Prostate gland (tissue), 2 donors: Measurements from ENCODE around the gene SPAG4. TPM values are rescaled to one million over a fixed set of nuclear protein-coding genes. Genes with fewer than 3 reads are reported as not detected.

Source experiments
- DNase-seq: peaks from one replicate; pipeline ENCODE4 v3.0.0-alpha.2; 2019; ENCODE audit warnings: low spot score
- H3K27ac ChIP-seq, 2 donors: fragments of 200-600 bp; sonication (generic); 2 replicates each; pipeline ENCODE4 v1.5.1; 2017 to 2019
- H3K27me3 ChIP-seq: fragments of 200-600 bp; sonication (generic); replicated peaks from 2 replicates; pipeline ENCODE4 v1.5.1; 2019; ENCODE audit not compliant: insufficient read depth
- H3K36me3 ChIP-seq, 2 donors: fragments of 200-600 bp; sonication (generic); 1 replicate in 1 of 2; 2 replicates in 1 of 2; pipeline versions ENCODE4 v1.5.1 to v1.8.1; 2017 to 2019
- H3K4me1 ChIP-seq: fragments of 200-600 bp; sonication (generic); replicated peaks from 2 replicates; pipeline ENCODE4 v1.5.1; 2019
- H3K4me3 ChIP-seq, 2 donors: fragments of 200-600 bp; sonication (generic); 2 replicates each; pipeline ENCODE4 v1.5.1; 2017 to 2019
- H3K9me3 ChIP-seq: fragments of 200-600 bp; sonication (generic); 2 replicates; pipeline ENCODE4 v1.5.1; 2017
- CTCF ChIP-seq, 4 experiments: fragments of 200-600 bp in 2 of 4; fragments of 450-650 bp in 2 of 4; sonication (generic) in 2 of 4; IDR thresholded peaks; 1 replicate in 3 of 4; 2 replicates in 1 of 4; pipeline ENCODE4 v1.5.1; 2016 to 2019; ENCODE audit warnings: antibody characterized with exemption in 4 of 4, mild to moderate bottlenecking in 2 of 4, moderate library complexity in 2 of 4
- POLR2A ChIP-seq: fragments of 450-650 bp; IDR thresholded peaks from one replicate; pipeline ENCODE4 v1.6.1; 2016; ENCODE audit warnings: antibody characterized with exemption, mild to moderate bottlenecking
- POLR2AphosphoS5 ChIP-seq: sonication (generic); formaldehyde crosslinking; IDR thresholded peaks from one replicate; pipeline ENCODE4 v1.6.1; 2017; ENCODE audit warnings: antibody characterized with exemption
- WGBS: methylation state at CpG from one replicate; pipeline ENCODE4 v1.1.5; 2018; 5-methylcytosine and 5-hydroxymethylcytosine counted together
- intact Hi-C: fragments of 100-400 bp; cut with DNase I; formaldehyde crosslinking; loops from one replicate; pipeline ENCODE4 v1.14.2; 2022
- total RNA-seq, 2 donors: library from RNA; depleted of rRNA; stranded (reverse); fragments of >200 nt; gene quantifications; one replicate each; pipeline ENCODE4 v1.1.0, GENCODE V29; 2016

The SPAG4 gene
- total RNA-seq, 2 donors from 2014 or later = 0.91 to 10.4 TPM

DNA sequence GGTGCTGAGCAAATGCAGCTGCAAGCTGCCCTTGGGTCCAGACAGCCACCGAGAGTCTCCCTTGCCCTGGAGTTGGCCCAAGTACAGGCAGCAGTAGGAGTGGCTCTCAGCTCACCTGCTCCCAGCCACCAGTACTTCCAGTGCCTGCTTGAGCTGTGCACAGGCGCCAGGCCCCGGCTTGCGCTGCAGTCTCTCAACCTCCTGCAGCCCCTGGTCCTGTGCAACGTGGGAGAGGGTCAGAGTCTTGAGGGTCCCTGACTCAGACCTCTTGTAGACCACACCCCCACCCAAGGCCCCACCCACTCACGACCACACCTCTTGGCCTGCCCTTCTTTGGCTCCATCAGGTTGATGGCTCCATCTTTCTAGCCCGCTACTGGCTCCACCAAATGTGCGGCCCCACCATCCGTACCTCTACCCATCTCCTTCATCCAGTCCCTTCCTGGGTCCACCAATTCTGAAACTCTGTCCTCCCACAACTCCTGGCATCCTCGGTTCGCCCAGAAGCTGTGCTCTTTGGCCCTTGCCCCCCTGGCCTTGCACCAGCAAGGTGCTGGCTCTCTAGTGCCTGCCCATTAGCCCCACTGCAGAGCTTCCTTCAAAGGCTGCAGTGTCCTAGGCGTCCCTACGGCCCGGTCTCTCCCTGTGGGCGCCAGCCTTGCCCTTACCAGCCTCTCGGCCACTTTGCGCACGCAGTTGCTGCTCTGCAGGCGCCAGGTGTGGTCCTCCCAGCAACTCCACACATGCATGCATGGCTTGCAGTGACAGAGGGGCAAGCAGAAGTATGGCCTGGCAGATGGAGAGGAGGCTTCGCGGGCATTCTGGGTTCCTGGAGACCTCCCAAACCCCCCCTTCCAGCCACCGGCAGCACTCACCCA lies 16.5 kb upstream of the SPAG4 start:
- no peak for DNase-seq
- Histone ChIP-seq H3K36me3 (no peaks in the 10 kb centered on the region), H3K4me1 (no peaks in the 10 kb centered on the region), H3K4me3 (no peak overlapping the region), H3K27ac (no peak overlapping the region), H3K27me3 (no peaks in the 10 kb centered on the region), H3K9me3 (no peaks in the 10 kb centered on the region)
- intact Hi-C loops = no loop called here
- WGBS = 79% methylated on average over 22 of the region's 22 CpGs
- no peak for TF ChIP-seq CTCF (IDR thresholded peaks at IDR 0.05)
- no peak for TF ChIP-seq POLR2AphosphoS5
- no peak for TF ChIP-seq POLR2A

DNA sequence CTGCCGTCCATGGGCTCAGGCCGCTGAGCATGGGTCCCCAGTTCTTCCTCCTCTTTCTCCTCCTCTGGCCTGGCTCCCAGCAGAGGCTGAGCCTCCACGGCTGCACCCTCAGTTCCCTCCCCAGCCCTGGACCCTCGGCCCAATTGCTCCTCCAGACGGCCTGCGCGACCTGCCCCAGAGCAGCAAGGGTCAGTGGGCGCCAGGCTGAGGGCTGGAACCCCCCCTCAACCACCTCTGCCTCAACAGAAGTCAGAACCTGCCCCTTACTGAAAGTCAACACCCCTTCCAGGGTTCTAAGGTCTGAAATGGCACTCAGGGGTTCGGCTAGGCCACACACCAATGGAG lies 15.9 kb upstream of the SPAG4 start:
- H3K4me3 ChIP-seq = no peak overlapping the region
- no peaks in the 10 kb centered on the region for H3K9me3 ChIP-seq
- TF ChIP-seq POLR2A = no peak
- no peak for TF ChIP-seq POLR2AphosphoS5
- TF ChIP-seq CTCF (IDR thresholded peaks at IDR 0.05) = no peak
- 99% methylated on average over 9 of the region's 9 CpGs for WGBS
- DNase-seq = no peak
- intact Hi-C loops = loop anchor here (5.0 kb wide), 2 partner anchors 98 to 288 kb away; partner anchors contain the start of genes NFS1 and ROMO1
- no peaks in the 10 kb centered on the region for H3K27me3 ChIP-seq
- H3K36me3 ChIP-seq = no peaks in the 10 kb centered on the region
- no peak overlapping the region for H3K27ac ChIP-seq
- no peaks in the 10 kb centered on the region for H3K4me1 ChIP-seq

DNA sequence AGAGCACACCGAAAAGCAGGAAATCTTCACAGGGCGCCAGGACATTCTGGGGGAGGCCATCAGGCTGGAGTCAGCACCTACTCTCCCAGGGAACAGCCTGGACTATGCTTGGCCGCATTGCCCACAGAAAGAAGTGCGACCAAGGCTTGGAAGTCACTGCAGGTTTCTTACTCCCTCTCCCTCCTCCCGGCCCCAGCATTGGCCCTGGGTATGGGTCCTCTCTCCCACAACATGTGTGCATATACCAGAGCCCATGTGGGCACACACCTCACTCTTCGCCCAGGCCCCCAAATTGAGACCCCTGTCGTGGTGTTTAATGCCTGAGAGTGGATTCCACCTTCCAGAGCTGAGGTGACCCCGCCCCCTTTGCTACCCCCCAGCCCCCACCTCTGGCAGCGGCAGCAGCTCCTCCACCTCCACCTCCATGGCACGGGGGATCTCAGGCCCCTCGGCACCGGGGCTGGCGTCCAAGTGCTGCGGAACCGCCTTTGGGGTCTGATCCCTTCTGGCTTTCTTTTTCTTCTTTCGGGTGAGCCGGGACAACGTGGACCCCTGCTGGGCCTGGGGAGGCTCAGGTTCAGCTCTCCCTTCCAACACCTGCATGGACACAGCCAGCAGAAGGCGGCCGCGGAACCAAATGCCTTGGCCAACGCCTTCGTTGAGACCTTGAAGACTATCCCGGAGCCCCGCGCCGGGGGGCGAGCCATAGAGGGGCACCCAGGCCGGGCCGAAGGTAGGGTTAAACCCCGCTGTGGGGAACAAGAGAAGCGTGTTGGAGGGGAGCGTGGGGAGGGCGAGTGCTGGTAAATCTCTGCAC lies 15.2 kb upstream of the SPAG4 start:
- WGBS = 26% methylated on average over 34 of the region's 34 CpGs
- intact Hi-C loops = loop anchor here (5.0 kb wide), 2 partner anchors 97 to 287 kb away; partner anchors contain the start of genes NFS1 and ROMO1
- no peak for TF ChIP-seq CTCF (IDR thresholded peaks at IDR 0.05)
- TF ChIP-seq POLR2AphosphoS5 = no peak
- TF ChIP-seq POLR2A = no peak
- Histone ChIP-seq H3K4me3 (peak overlapping the region; percentile 27 to 42), H3K27me3 (no peaks in the 10 kb centered on the region), H3K4me1 (no peaks in the 10 kb centered on the region), H3K36me3 (no peaks in the 10 kb centered on the region), H3K9me3 (no peaks in the 10 kb centered on the region), H3K27ac (no peak overlapping the region)
- no peak for DNase-seq

- peak; percentile 63 for DNase-seq
- TF ChIP-seq POLR2AphosphoS5 = peak; percentile 47
- no peak for TF ChIP-seq POLR2A
- peak in 3 of 4 experiments; percentile 32 to 68 (median 57) for TF ChIP-seq CTCF (IDR thresholded peaks at IDR 0.05)
- intact Hi-C loops = loop anchor here (5.0 kb wide), 2 partner anchors 96 to 286 kb away; partner anchors contain the start of genes NFS1 and ROMO1
- no peaks in the 10 kb centered on the region for H3K27me3 ChIP-seq
- H3K4me3 ChIP-seq = peak overlapping the region; percentile 27 to 42
- under 1% methylated on average over 88 of the region's 103 CpGs for WGBS
- no peaks in the 10 kb centered on the region for H3K36me3 ChIP-seq
- H3K27ac ChIP-seq = no peak overlapping the region
- no peaks in the 10 kb centered on the region for H3K9me3 ChIP-seq
- no peaks in the 10 kb centered on the region for H3K4me1 ChIP-seq
Measured at GRCh38 chr20:35600993-35601973, 14.3 kb upstream of the SPAG4 start.
